ENCODE data around the gene SPACA6.
"Not testable (repeated sequence)": the region's sequence is repeated elsewhere in the genome, so short reads cannot be mapped to it uniquely, and the experiment has no call there.

SPACA6 gene

DNA sequence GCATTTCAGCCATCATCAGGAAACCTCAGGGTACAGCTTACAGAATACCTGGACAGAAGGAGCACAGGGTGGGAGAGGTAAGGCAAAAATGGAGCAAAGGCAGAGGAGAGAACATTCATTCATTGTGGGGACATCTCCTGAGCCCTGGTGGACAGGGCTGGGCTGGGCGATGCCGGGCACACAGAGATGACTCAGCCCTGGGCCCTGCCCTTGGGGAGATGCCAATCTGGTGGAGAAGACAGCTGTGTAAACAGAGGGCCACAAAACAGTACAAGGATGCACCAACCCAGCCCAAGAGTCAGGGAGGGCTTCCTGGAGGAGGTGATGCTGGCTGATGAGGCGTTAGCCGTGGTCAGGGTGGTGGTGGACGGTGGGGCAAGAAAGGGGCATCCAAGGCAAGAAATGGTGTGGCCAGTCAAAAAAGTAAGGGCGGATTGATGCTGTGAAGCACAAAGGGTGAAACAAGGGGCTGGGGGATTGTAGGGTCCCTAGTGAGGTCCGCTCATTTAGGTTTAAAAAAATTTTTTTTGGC is 34.3 kb downstream of the SPACA6 start:
- Mint-ChIP-seq H3K4me1 (ENCODE audit: low read depth) (no peaks in the 10 kb centered on the region), H3K36me3 (ENCODE audit: low read depth) (no peaks in the 10 kb centered on the region), H3K27ac (no peak overlapping the region), H3K27me3 (peaks cover 43% of the 10 kb centered on the region), H3K9me3 (peaks cover 15% of the 10 kb centered on the region), H3K4me3 (no peak overlapping the region)
- no peak for DNase-seq

DNA sequence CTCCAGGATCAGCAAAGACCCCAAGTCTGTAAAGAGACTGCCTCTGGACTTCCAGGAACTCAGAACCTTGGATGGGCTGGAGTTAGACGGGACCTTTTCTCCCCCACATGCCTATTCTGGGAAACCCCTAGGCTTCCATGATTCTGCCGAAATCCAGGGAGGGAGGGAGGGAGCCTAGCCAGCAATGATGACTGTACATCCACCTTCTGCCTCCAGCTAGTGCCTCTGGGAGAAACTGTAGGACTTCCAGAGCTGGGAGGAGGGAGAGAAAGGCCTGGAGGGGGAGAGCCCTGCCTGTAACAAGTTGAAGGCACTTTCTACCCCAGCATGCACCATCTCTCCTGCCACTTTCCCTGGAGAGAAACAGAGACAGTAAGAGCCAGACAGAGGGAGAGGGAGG is 36.7 kb downstream of the SPACA6 start:
- H3K36me3 Mint-ChIP-seq (ENCODE audit: low read depth) = no peaks in the 10 kb centered on the region
- H3K4me1 Mint-ChIP-seq (ENCODE audit: low read depth) = no peaks in the 10 kb centered on the region
- no peak overlapping the region for H3K27ac Mint-ChIP-seq
- H3K9me3 Mint-ChIP-seq = peaks cover 15% of the 10 kb centered on the region
- DNase-seq = no peak
- no peak overlapping the region for H3K4me3 Mint-ChIP-seq
- H3K27me3 Mint-ChIP-seq = peaks cover 32% of the 10 kb centered on the region

DNA sequence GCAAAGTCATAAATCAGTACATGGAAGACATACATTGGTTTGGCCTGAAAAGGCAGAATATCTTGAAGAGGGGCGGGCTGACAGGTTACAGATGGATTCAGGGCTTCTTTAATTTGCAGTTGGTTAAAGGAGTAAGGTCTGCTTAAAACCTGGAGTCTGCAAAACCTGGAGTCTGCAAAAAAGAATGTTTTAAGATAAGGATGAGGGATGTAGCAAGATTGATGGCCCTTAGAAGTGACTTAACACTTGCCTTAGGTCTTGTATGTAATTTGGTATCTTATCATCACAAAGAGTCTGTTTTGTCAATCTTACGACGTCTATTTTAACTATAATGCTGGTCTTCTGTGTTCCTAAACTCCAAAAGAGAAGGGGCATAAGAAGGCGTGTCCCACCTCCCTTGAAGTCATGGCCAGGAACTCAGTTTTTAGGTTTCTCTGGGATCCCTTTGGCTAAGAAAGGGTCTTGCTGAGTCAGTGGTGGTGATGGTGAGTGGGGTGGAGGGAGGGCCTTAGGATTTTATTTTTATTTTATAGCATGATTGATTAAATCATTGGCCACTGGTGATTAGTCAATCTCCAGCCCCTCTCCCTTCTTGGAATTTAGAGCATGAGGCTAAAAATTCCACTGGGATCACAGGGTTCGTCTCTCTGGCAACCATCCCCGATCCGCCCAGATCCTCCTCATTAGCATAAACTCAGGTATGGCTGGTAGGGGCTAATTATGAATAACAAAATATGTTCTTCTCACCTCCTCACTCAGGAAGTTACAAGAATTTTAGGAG is 40.8 kb downstream of the SPACA6 start:
- Mint-ChIP-seq H3K27me3 (peaks cover 12% of the 10 kb centered on the region), H3K36me3 (ENCODE audit: low read depth) (no peaks in the 10 kb centered on the region), H3K27ac (no peak overlapping the region), H3K4me3 (no peak overlapping the region), H3K9me3 (peaks cover 13% of the 10 kb centered on the region), H3K4me1 (ENCODE audit: low read depth) (no peaks in the 10 kb centered on the region)
- no peak for DNase-seq

DNA sequence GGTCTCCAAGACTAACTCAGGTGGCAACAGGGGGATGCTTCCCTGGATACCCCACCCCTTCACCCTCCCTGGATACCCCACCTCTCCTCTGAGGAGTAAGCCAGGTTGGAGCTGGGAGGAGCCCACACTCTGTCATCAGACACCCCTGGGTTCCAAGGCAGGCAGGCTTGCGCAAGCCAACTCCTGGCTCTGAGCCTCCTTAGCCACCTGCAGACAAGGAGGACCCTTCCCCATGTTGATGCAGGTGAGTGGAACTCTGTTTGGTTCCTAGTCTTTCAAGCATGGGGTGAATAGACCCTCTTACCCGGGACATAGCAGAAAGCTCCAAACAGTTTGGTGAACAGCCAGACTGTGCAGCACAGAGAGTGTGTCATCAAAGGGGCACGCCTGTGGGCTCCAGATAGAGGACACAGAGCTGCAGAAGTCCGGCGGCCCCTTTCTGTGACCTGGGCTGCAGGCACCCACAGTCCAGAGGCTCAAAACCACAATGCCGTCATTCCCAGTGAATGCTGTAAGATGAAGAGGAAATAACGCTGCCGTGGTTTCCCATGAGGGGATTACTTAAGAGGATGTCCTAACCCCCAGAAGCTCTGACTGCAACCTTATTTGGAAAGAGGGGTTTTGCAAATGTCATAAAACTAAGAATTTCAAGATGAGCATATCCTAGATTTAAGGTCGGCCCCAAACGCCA is 42.8 kb downstream of the SPACA6 start:
- no peak overlapping the region for H3K27ac Mint-ChIP-seq
- peaks cover 14% of the 10 kb centered on the region for H3K27me3 Mint-ChIP-seq
- H3K36me3 Mint-ChIP-seq (ENCODE audit: low read depth) = no peaks in the 10 kb centered on the region
- no peak for DNase-seq
- no peak overlapping the region for H3K4me3 Mint-ChIP-seq
- peaks cover 6% of the 10 kb centered on the region for H3K9me3 Mint-ChIP-seq
- H3K4me1 Mint-ChIP-seq (ENCODE audit: low read depth) = no peaks in the 10 kb centered on the region

DNA sequence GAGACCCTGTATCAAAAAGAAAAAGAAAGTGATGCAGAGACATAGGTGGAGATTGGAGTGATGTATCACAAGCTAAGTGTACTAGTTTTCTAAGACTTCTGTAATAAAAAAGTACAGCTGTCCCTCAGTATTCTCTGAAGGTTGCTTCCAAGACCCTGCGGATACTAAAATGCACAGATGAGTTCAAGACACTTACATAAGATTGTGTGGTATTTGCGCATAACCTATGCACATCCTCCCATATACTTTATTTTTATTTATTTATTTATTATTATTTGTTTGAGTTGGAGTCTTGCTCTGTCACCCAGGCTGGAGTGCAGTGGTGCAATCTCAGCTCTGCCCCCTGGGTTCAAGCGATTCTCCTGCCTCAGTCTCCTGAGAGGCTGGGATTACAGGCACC is 44.3 kb downstream of the SPACA6 start:
- H3K4me1 Mint-ChIP-seq (ENCODE audit: low read depth) = no peaks in the 10 kb centered on the region
- DNase-seq = no peak
- peaks cover 10% of the 10 kb centered on the region for H3K27me3 Mint-ChIP-seq
- no peak overlapping the region for H3K4me3 Mint-ChIP-seq
- H3K9me3 Mint-ChIP-seq = no peaks in the 10 kb centered on the region
- no peak overlapping the region for H3K27ac Mint-ChIP-seq
- no peaks in the 10 kb centered on the region for H3K36me3 Mint-ChIP-seq (ENCODE audit: low read depth)

DNA sequence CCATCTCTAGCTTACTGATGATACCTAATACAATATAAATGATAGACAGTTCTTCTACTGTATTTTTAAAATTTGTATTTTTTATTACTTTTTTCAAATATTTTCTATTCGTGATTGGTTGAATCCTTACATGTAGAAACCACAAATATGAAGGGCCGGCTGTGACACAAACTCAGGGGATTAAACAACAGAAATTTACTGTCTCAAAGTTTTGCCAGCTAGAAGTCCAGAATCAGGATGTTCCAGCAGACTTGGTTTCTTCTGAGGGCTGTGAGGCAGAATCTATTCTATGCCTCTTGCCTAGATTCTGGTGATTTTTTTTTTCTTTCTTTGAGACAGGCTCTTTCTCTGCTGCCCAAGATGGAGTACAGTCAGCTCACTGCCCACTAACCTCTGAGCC is 44.8 kb downstream of the SPACA6 start:
- Mint-ChIP-seq H3K36me3 (ENCODE audit: low read depth) (no peaks in the 10 kb centered on the region), H3K4me1 (ENCODE audit: low read depth) (no peaks in the 10 kb centered on the region), H3K27me3 (peaks cover 10% of the 10 kb centered on the region), H3K4me3 (no peak overlapping the region), H3K27ac (no peak overlapping the region), H3K9me3 (no peaks in the 10 kb centered on the region)
- DNase-seq = no peak

DNA sequence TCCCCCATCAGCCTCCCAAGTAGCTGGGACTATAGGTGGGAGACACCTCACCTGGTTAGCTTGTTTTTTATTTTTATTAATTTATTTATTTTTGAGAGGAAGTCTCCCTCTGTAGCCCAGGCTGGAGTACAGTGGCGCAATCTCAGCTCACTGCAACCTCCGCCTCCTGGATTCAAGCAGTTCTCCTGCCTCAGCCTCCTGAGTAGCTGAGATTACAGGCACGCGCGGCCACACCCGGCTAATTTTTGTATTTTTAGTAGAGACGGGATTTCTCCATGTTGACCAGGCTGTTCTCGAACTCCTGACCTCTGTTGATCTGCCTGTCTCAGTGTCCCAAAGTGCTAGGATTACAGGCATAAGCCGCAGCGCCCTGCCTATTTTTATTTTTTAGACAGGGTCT is 45.4 kb downstream of the SPACA6 start:
- H3K4me1 Mint-ChIP-seq (ENCODE audit: low read depth); DNase-seq; H3K36me3 Mint-ChIP-seq (ENCODE audit: low read depth); H3K9me3 Mint-ChIP-seq; H3K27ac Mint-ChIP-seq; H3K4me3 Mint-ChIP-seq: not testable (repeated sequence)
- H3K27me3 Mint-ChIP-seq = peaks cover 10% of the 10 kb centered on the region

DNA sequence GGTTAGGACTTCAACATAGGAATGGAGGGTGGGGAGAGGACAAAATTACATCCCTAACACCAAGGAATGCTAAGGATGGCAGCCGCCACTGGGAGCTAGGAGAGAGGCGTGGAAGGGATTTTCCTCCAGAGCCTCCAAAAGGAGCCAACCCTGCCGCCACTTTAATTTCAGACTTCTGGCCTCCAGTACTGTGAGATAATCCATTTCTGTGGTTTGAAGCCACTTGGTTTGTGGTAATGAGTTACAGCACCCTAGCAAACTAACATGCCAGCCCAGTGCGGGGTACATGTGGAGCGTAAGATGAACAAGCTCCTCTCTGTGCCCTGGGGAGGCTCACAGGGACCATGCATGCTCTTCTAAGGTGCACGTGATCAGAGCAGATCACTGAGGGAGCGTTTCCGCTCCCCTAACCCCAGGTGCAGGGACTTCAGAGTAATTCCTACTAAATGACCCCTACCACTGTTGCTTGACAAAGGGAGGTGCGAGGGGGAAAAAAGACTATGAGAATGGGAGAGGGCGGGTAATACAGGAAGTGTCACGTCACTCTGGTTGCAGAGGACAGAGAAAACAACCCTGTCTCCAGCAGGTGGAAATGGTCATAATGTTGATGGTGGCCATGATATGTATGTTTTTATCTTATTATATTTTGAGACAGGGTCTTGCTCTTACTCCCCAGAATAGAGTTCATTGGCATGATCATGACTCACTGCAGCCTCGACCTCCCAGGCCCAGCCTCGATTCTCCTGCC is 46.5 kb downstream of the SPACA6 start:
- no peak for DNase-seq

DNA sequence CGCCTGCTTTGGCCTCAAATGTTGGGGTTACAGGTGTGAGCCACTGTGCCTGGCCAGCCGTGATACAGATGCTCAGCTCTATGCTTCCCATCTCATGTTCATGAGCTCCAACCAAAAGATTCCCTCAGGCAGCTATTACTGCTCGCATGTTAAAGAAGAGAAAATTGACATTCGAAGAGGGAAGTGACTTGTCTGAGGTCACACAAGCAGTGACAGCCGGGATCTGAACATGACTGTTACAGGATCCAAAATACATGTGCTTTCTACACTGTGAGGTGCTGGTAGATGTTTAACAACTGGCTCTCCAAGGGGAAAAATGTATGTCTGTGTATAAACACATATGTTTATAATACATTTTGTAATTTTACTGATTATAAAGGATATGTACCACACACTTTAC is 47.2 kb downstream of the SPACA6 start:
- DNase-seq = no peak
- no peaks in the 10 kb centered on the region for H3K36me3 Mint-ChIP-seq (ENCODE audit: low read depth)
- H3K4me3 Mint-ChIP-seq = no peak overlapping the region
- H3K4me1 Mint-ChIP-seq (ENCODE audit: low read depth) = no peaks in the 10 kb centered on the region
- no peak overlapping the region for H3K27ac Mint-ChIP-seq
- H3K9me3 Mint-ChIP-seq = no peaks in the 10 kb centered on the region
- H3K27me3 Mint-ChIP-seq = peaks cover 10% of the 10 kb centered on the region

More for the DNA sequence above, 46.5 kb downstream of the SPACA6 start:
- Mint-ChIP-seq H3K9me3 (no peaks in the 10 kb centered on the region), H3K4me3 (no peak overlapping the region), H3K27me3 (peaks cover 10% of the 10 kb centered on the region), H3K27ac (no peak overlapping the region), H3K4me1 (ENCODE audit: low read depth) (no peaks in the 10 kb centered on the region), H3K36me3 (ENCODE audit: low read depth) (no peaks in the 10 kb centered on the region)

DNA sequence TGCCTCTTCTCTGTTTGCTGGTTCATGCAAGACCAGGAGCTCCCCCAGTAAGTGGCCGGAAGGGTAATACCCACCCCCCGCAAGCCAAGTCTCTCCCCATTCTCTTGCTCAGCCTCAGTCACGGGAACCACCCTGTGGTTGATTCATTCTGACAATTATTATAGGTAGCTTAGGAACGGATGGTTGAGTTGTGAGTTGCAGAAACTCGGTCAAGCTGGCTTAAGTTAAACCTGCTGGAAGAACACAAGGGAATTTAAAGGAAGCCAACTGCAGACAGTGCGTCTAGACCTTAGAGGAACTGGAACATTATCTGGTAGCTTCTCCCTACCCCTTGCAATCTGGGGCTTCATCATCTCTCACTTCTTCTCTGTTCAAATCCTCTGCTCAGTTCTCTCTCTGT is 49.7 kb downstream of the SPACA6 start:
- no peak overlapping the region for H3K27ac Mint-ChIP-seq

DNA sequence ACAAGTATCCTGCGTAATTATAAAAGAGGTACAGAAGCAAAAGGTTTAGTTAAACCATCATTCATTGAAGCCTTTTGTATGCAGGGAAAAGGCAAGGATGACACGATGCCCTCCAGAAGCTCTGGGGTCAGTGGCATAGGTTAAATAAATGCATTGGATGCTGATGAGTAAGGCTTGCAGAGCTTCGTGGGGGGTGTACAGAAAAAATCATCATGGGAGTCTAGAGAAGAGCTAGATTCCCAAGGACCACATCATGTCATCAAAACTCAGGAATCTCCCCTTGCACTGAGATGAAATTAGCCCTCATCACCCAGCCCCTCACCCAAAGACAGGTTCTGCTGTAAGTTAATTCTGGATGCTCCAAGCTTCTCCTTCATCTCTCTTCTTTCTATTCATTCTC is 50.3 kb downstream of the SPACA6 start:
- H3K27me3 Mint-ChIP-seq = peaks cover 2% of the 10 kb centered on the region
- no peaks in the 10 kb centered on the region for H3K9me3 Mint-ChIP-seq

More for the DNA sequence above, 49.7 kb downstream of the SPACA6 start:
- H3K9me3 Mint-ChIP-seq = no peaks in the 10 kb centered on the region
- no peak for DNase-seq
- H3K4me3 Mint-ChIP-seq = no peak overlapping the region
- H3K36me3 Mint-ChIP-seq (ENCODE audit: low read depth) = no peaks in the 10 kb centered on the region
- H3K4me1 Mint-ChIP-seq (ENCODE audit: low read depth) = no peaks in the 10 kb centered on the region
- peaks cover 2% of the 10 kb centered on the region for H3K27me3 Mint-ChIP-seq

DNA sequence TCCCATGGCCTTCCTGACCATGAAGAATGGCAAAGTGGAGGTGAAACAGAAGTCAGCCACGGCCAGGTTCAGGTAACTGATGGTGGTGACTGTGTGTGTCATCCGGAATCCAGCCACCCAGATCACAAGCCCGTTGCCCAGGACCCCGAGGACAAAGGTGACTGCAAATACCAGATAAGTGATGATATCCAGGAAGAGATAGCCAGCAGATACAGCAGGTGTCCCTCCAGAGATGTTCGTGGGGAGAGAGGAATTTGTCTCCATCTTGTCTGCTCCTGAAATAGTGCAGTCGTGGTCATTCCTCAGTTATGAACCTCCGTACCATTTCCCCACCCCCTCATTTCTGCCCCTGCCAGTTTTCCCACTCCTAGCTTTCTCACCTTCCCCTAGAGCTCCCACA is 53.6 kb downstream of the SPACA6 start:
- H3K27me3 Mint-ChIP-seq = peaks cover 4% of the 10 kb centered on the region
- no peak for DNase-seq
- H3K27ac Mint-ChIP-seq = no peak overlapping the region
- H3K36me3 Mint-ChIP-seq (ENCODE audit: low read depth) = no peaks in the 10 kb centered on the region
- H3K4me3 Mint-ChIP-seq = no peak overlapping the region
- no peaks in the 10 kb centered on the region for H3K4me1 Mint-ChIP-seq (ENCODE audit: low read depth)
- H3K9me3 Mint-ChIP-seq = no peaks in the 10 kb centered on the region

More for the DNA sequence above, 50.3 kb downstream of the SPACA6 start:
- no peak overlapping the region for H3K27ac Mint-ChIP-seq
- no peaks in the 10 kb centered on the region for H3K4me1 Mint-ChIP-seq (ENCODE audit: low read depth)
- no peaks in the 10 kb centered on the region for H3K36me3 Mint-ChIP-seq (ENCODE audit: low read depth)
- H3K4me3 Mint-ChIP-seq = no peak overlapping the region
- DNase-seq = no peak

DNA sequence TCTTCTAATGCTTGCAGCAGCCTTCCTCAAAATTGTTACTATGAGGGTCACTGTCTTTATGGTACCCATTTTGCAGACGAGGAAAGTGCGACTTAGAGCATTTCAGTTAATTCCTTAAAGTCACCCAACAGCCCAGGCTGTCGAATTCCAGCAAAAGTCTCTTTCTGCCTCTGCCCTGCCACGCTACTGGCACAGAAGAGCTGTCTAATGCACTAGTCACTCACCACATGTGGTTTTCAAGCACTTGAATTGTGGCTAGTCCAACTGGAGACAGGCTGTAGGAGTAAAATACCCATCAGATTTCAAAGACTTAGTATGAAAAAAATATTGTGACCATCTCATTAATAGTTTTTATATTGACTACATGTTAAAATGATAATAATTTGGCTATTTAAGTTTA is 56.8 kb downstream of the SPACA6 start:
- Mint-ChIP-seq H3K27ac (no peak overlapping the region), H3K4me3 (no peak overlapping the region), H3K36me3 (ENCODE audit: low read depth) (no peaks in the 10 kb centered on the region), H3K4me1 (ENCODE audit: low read depth) (no peaks in the 10 kb centered on the region), H3K27me3 (peaks cover 4% of the 10 kb centered on the region), H3K9me3 (no peaks in the 10 kb centered on the region)
- no peak for DNase-seq

DNA sequence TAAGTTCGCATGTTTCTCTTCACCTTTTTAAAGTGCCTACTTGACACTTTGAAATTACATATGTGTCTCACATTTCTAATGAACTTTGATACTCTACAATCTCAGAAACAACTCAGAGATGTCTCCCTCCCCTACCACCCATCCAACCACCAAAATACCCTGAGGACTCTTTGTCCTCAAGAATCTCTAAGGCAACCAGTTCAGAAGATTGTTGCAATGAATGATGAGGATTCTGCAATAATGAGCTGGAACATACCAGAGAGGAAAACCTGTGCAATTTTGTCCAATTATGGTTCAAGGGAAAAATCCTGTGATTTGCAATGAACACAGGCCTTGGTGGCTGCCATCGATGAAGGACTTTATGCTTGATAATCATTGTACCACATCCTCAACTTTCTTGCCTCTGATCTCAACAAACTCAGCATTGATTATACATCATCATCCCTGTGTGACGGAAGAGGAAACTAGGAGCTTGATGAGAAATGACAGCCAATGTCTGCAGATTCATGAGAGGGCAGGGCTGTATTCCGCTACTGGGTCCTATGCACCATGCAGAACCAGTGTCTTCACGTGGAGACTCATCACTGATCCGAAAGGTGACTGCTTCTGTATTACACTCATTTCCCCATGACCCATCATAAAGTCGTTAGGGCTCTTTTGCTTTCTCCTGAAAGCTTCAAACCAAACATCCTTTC is 57.4 kb downstream of the SPACA6 start:
- H3K27me3 Mint-ChIP-seq = peaks cover 8% of the 10 kb centered on the region
- no peak overlapping the region for H3K4me3 Mint-ChIP-seq
- no peaks in the 10 kb centered on the region for H3K4me1 Mint-ChIP-seq (ENCODE audit: low read depth)
- no peak overlapping the region for H3K27ac Mint-ChIP-seq
- DNase-seq = no peak
- H3K36me3 Mint-ChIP-seq (ENCODE audit: low read depth) = no peaks in the 10 kb centered on the region
- H3K9me3 Mint-ChIP-seq = no peaks in the 10 kb centered on the region
